Motor neuron (in vitro differentiated cells): Measurements from ENCODE around the gene NAV1. TPM values are rescaled to one million over a fixed set of nuclear protein-coding genes. Genes with fewer than 3 reads are reported as not detected.
"Not testable (repeated sequence)": the region's sequence is repeated elsewhere in the genome, so short reads cannot be mapped to it uniquely, and the experiment has no call there.

ENCODE experiments used
- ATAC-seq, 8 experiments: fragments of 200-7000 bp; cut with Tn5 transposase; replicated peaks in 6 of 8; 2 replicates each; pipeline ENCODE4 v1.8.0; 2021; ENCODE audit warnings: mild to moderate bottlenecking in 8 of 8, moderate library complexity in 8 of 8
- H3K27ac ChIP-seq, 2 donors: fragments of 250-450 bp; sonication (Bioruptor Pico); 2 replicates each; pipeline ENCODE4 v1.9.0; 2021; ENCODE audit warnings: antibody characterized with exemption in 2 of 2, mild to moderate bottlenecking in 2 of 2, moderate library complexity in 1 of 2
- H3K4me1 ChIP-seq, 2 donors: fragments of 250-450 bp; sonication (Bioruptor Pico); replicated peaks in 1 of 2; 2 replicates each; pipeline ENCODE4 v1.6.1; 2021; ENCODE audit warnings: antibody characterized with exemption in 2 of 2, mild to moderate bottlenecking in 2 of 2, moderate library complexity in 1 of 2
- H3K4me3 ChIP-seq, 5 donors: fragments of 250-450 bp; sonication (Bioruptor Pico); 2 replicates each; pipeline ENCODE4 v1.9.0; 2021; ENCODE audit warnings: antibody characterized with exemption in 5 of 5, mild to moderate bottlenecking in 5 of 5, moderate library complexity in 4 of 5
- WGBS, 10 experiments: fragments of 450-650 bp; shearing (Covaris generic); methylation state at CpG; one replicate each; pipeline ENCODE4 v1.0.0; 2022; 5-methylcytosine and 5-hydroxymethylcytosine counted together
- in situ Hi-C, 9 experiments: fragments of 400-800 bp; cut with MboI; loops; one replicate each; pipeline ENCODE4 v1.15.0; 2021; ENCODE audit warnings: low sequenced_read_pairs in 9 of 9, low pct_unique_long_range_greater_than_20kb in 2 of 9; ENCODE audit not compliant: unreplicated experiment in 9 of 9
- total RNA-seq, 8 experiments: library from RNA; unstranded; fragments of 300-600 nt; gene quantifications; 2 replicates each; pipeline versions ENCODE4 v1.2.3 to v1.2.4, GENCODE V29; 2022

Gene NAV1
- total RNA-seq, 8 experiments from 2014 or later, result 22.2 to 51.1 (median 35.9) TPM

DNA sequence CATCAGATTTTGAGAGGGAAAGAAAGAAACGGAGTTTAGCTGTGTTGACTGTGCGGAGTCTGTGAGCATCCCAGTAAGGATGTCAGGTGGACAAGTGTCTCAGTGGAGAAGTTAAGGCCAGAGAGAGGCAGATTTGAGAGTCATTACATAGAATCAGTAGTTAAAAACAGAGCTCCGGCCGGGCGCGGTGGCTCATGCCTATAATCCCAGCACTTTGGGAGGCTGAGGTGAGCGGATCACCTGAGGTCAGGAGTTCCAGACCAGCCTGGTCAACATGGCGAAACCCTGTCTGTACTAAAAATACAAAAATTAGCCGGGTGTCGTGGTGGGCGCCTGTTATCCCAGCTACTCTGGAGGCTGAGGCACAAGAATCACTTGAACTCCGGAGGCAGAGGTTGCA is 42.4 kb downstream of the NAV1 start:
- ATAC-seq, H3K4me1 ChIP-seq, H3K4me3 ChIP-seq, in situ Hi-C loops, H3K27ac ChIP-seq: not testable (repeated sequence)
- 89 to 100% (median 94%) methylated on average over 2 to 11 of the region's 12 CpGs for whole genome bisulfite sequencing, 10 experiments

DNA sequence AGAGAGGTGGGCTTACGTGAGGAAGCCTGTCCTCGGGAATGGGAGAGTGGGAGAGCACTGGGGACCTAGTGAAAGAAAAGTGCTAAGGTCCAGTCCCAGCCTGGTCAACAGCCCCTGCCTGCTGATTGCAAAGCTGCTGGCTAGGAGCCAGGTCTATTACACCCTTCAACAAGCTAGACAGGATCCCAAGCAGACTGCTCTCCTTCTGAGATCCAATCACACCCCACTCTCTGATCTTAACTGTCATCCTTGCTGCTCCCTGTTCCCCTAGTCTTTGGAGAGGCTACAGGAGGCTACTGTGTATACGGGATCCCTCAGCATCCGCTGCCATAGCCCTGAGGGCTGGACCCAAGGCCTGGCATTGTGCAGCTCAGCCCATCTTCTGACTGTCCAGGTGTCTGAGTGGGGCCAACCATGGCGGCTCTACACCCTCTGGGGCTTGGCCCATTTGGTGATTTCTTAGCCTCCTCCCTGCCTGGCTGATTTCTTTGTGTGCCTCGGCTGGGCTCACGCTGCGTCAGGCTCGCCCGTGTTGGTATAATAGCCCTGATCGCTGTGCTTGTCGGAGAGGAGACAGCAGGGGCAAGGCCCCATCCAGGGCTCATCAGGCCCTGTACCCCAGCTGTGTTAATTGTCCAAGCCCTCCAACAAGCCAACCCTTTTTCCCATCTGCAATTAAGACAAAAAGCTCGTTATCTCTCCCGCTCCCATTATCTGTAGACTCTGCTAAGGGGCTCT is 43.9 kb downstream of the NAV1 start:
- H3K4me1 ChIP-seq, result peaks cover 6 to 7% of the 10 kb centered on the region in 2 donors
- no peak overlapping the region for H3K27ac ChIP-seq
- no peak overlapping the region for H3K4me3 ChIP-seq
- in situ Hi-C loops, result no loop called here
- ATAC-seq, result peak in 5 of 8 experiments; percentile 63 to 82 (median 74)
- 55 to 100% (median 80%) methylated on average over 1 to 12 of the region's 14 CpGs; no CpG with 5 or more reads in 3 of the 10 experiments for WGBS, 10 experiments

DNA sequence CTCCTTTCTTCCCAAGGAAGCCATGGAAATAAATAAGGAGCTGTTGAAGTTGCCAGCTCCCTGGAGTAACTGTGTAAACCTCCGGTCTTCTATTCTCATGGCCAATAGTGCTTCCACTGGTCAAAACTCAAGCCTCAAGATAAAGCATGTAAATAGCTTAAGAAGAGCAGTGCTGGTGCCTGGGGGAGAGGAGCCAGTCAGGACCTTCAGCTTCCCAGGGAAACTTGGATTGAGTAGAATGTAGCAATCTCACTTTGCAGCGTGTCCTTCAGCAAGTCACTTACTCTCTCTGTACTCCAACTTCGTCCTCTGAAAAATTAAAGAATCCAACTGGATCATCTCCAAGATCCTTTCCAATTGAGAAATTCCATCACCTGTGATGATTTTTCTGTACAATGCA is 44.7 kb downstream of the NAV1 start:
- ATAC-seq, result no peak
- in situ Hi-C loops, result no loop called here
- H3K4me1 ChIP-seq, result peaks cover 6 to 7% of the 10 kb centered on the region in 2 donors
- H3K27ac ChIP-seq, result no peak overlapping the region
- 67 to 100% (median 88%) methylated on average over 1 to 3 of the region's 3 CpGs; no CpG with 5 or more reads in 2 of the 10 experiments for WGBS, 10 experiments
- H3K4me3 ChIP-seq, result no peak overlapping the region

DNA sequence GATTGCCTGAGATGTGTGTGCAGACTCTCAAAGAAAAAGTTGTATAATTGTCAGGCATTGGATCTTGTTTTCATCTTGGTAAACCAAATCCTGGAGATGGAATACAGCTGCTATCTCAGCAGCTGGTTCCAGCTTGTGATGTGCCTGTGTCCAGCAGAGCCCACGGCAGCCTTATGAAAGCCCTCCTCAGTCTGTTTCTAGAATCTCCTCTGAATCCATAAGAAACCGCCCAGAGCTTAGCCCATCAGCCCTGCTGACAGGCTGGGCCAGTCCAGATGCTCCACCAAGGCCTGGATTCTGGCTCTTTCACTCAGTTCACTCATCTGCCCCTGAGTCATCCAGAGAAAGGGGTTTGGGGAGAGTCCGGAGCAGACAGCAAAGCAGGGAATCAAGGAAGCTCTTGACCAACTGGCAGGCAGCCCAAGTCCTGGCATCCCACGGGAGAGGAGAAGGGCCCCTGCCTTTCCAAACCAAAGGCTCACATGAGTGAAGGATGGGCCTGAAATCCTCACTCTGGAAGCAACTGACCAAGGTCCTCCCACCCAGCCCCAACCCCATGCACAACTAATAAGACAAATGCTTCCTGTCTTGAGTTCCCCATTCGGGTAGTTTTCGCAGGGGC is 45.7 kb downstream of the NAV1 start:
- Histone ChIP-seq H3K4me3 (no peak overlapping the region), H3K27ac (no peak overlapping the region), H3K4me1 (peaks cover 6 to 7% of the 10 kb centered on the region in 2 donors)
- WGBS, 10 experiments, result 10 to 88% (median 81%) methylated on average over 1 to 6 of the region's 6 CpGs; no CpG with 5 or more reads in 4 of the 10 experiments
- peak in 3 of 8 experiments; percentile 37 to 87 (median 82) for ATAC-seq
- in situ Hi-C loops, result no loop called here

DNA sequence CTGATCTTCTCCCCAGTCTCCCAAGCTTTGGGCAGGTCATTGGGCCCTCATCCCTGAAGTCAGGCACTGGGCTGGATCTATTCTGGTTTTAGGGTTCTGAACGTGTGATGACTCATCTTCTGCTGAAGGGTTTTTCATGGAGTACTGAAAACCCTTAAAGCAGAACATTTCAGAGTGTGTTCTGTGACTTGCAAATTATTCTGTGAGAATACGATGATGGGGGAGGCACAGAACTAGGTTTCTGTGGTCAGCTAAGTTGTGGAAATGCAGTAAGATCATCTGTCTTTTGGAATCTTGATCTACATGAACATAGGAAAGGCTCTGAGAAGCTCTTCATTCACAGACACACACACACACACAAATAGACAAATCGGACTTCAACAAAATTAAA is 46.2 kb downstream of the NAV1 start:
- H3K27ac ChIP-seq, result no peak overlapping the region
- ATAC-seq, result peak in 2 of 8 experiments; percentile 68 to 71
- 0 to 88% (median 67%) methylated on average over 1 to 3 of the region's 3 CpGs; no CpG with 5 or more reads in 1 of the 10 experiments for WGBS, 10 experiments

DNA sequence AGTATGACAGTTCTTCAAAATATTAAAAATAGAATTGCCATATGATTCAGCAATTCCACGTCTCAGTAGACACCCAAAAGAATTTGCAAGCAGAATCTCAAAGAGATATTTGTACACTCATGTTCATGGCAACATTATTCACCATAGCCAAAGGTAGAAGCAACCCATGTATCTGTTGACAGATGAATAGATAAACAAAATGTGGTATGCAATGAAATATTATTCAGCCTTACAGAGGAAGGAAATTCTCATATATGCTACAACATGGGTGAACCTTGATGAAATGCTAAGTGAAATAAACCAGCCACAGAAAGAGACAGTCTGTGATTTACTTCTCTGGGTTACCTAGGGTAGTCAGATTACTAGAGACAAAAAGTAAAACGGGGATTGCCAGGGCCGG is 47.0 kb downstream of the NAV1 start:
- 12 to 83% (median 50%) methylated on average over 1 to 3 of the region's 3 CpGs; no CpG with 5 or more reads in 1 of the 10 experiments for WGBS, 10 experiments
- Histone ChIP-seq H3K4me1 (peaks cover 6 to 7% of the 10 kb centered on the region in 2 donors), H3K4me3 (no peak overlapping the region), H3K27ac (no peak overlapping the region)
- peak in 2 of 8 experiments; percentile 4 to 44 for ATAC-seq
- in situ Hi-C loops, result no loop called here

More for the DNA sequence above, 46.2 kb downstream of the NAV1 start:
- in situ Hi-C loops, result no loop called here
- Histone ChIP-seq H3K4me1 (peaks cover 6 to 7% of the 10 kb centered on the region in 2 donors), H3K4me3 (no peak overlapping the region)

DNA sequence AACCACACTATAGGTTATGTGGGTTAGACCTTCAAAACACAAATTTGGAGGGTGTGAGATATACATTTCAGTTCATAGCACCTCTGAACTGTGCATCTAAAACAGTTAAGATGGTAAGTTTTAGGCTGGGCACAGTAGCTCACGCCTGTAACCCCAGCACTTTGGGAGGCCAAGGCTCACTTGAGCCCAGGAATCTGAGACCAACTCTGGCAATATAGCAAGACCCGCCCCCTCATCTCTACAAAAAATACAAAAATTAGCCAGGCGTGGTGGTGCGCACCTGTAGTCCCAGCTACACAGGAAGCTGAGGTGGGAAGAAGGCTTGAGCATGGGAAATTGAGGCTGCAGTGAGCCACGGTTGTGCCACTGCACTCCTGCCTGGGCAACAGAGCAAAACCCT is 47.9 kb downstream of the NAV1 start:
- Histone ChIP-seq H3K27ac (no peak overlapping the region), H3K4me1 (peaks cover 7 to 11% of the 10 kb centered on the region in 2 donors), H3K4me3 (no peak overlapping the region)
- ATAC-seq, result no peak
- WGBS, 10 experiments, result 73 to 100% (median 81%) methylated on average over 1 to 5 of the region's 5 CpGs; no CpG with 5 or more reads in 3 of the 10 experiments
- in situ Hi-C loops, result no loop called here

DNA sequence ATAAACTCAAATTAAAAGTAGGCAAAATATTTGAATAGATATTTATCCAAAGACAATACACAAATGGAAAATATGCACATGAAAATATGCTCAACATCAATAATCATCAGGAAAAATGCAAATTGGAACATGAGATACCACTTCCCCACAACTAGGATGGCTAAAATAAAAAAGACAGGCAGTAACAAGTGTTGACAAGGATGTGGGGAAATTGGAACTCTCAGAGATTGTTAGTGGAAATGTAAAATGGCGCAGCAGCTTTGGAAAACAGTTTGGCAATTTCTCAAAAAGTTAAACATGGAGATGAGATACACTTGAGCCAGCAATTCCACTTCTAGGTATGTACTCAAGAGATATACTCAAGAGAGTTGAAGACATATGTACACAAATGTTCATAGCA is 48.8 kb downstream of the NAV1 start:
- peaks cover 7 to 12% of the 10 kb centered on the region in 2 donors for H3K4me1 ChIP-seq
- no peak overlapping the region for H3K27ac ChIP-seq
- H3K4me3 ChIP-seq, result no peak overlapping the region
- ATAC-seq, result no peak
- 80 to 100% (median 100%) methylated on average over 1 of the region's 1 CpG; no CpG with 5 or more reads in 1 of the 10 experiments for WGBS, 10 experiments
- in situ Hi-C loops, result no loop called here

Other genes with a start within 250 kb of the NAV1 start
- 1 to 10 TPM in 2 of 8 experiments, under 1 TPM in 5, not detected in 1; 0.14 to 2.7 (median 0.59) TPM for gene TNNT2, start 161.4 kb upstream of the NAV1 start, total RNA-seq
- gene LAD1, start 139.8 kb upstream of the NAV1 start, total RNA-seq, result under 1 TPM in 6 of 8 experiments, not detected in 2; 0.09 to 0.66 (median 0.16) TPM
- 1 to 10 TPM in 5 of 8 experiments, under 1 TPM in 3; 0.27 to 4.8 (median 1.8) TPM for gene TNNI1, start 117.4 kb upstream of the NAV1 start, total RNA-seq
- 10 to 100 TPM; 14.3 to 55.1 (median 23.4) TPM for gene PHLDA3, start 69.9 kb upstream of the NAV1 start, total RNA-seq
- gene CSRP1, start 32.0 kb upstream of the NAV1 start, total RNA-seq, result 100 to 1,000 TPM in 1 of 8 experiments, 10 to 100 TPM in 6, 1 to 10 TPM in 1; 9.0 to 109 (median 54.9) TPM